Transverse colon (tissue), 3 donors: ENCODE results near the gene LSM3.

Experiments
- CTCF ChIP-seq, 5 experiments: fragments of 200-600 bp in 3 of 5; fragments of 450-650 bp in 2 of 5; sonication (generic) in 3 of 5; IDR thresholded peaks; 1 replicate in 2 of 5; 2 replicates in 3 of 5; pipeline ENCODE4 v1.5.1; 2016 to 2017; ENCODE audit warnings: antibody characterized with exemption in 5 of 5, inconsistent platforms in 3 of 5, mild to moderate bottlenecking in 2 of 5, moderate library complexity in 1 of 5
- EP300 ChIP-seq: sonication (generic); formaldehyde crosslinking; IDR thresholded peaks from one replicate; pipeline ENCODE4 v1.6.1; 2017; ENCODE audit warnings: antibody characterized with exemption, low read depth
- POLR2A ChIP-seq: fragments of 450-650 bp; IDR thresholded peaks from one replicate; pipeline ENCODE4 v1.6.1; 2016; ENCODE audit warnings: antibody characterized with exemption, mild to moderate bottlenecking, moderate library complexity

- peak; percentile 75 to 95 (median 88) for TF ChIP-seq CTCF (IDR thresholded peaks at IDR 0.05)
- TF ChIP-seq POLR2A, result peak; percentile 9
- TF ChIP-seq EP300, result no peak
These were observed 25.0 kb downstream of the LSM3 start for GRCh38 chr3:14203521-14204079.
